HL-60 (cell line): ENCODE results near the gene WDR35.

Source experiments
- DNase-seq, 2 experiments: peaks; one replicate each; pipeline ENCODE4 v3.0.0-alpha.2; 2010 to 2020; ENCODE audit warnings: low read depth in 1 of 2, low spot score in 1 of 2
- H3K27ac ChIP-seq: fragments of 250-450 bp; sonication (Bioruptor Pico); replicated peaks from 2 replicates; pipeline ENCODE4 v1.5.1; 2020; ENCODE audit warnings: mild to moderate bottlenecking, moderate library complexity
- H3K27me3 ChIP-seq: fragments of 250-450 bp; sonication (Bioruptor Pico); 2 replicates; pipeline ENCODE4 v1.5.1; 2021; ENCODE audit warnings: mild to moderate bottlenecking, moderate library complexity; ENCODE audit not compliant: insufficient read depth, poor library complexity, severe bottlenecking
- H3K4me3 ChIP-seq: replicated peaks from 2 replicates; pipeline ENCODE4 v1.5.1; 2011; ENCODE audit warnings: mild to moderate bottlenecking, control low read depth, low read length; ENCODE audit not compliant: insufficient read depth
- GABPA ChIP-seq: IDR thresholded peaks from 2 replicates; pipeline ENCODE4 v1.6.1; 2012; ENCODE audit warnings: low read depth
- POLR2AphosphoS5 ChIP-seq: IDR thresholded peaks from 2 replicates; pipeline ENCODE4 v1.6.1; 2012; ENCODE audit warnings: low read depth
- SPI1 ChIP-seq: IDR thresholded peaks from 2 replicates; pipeline ENCODE4 v1.6.1; 2012; ENCODE audit warnings: low read depth, mild to moderate bottlenecking, borderline replicate concordance
- TF ChIP-seq, protein P1 (sequence below): IDR thresholded peaks from one replicate; pipeline ENCODE4 v1.5.1; 2011; ENCODE audit warnings: low read length, control low read depth, inconsistent platforms; ENCODE audit not compliant: insufficient read depth
- TF ChIP-seq, protein P2 (sequence below): IDR thresholded peaks from 2 replicates; pipeline ENCODE4 v1.6.1; 2012; ENCODE audit warnings: low read depth; ENCODE audit not compliant: insufficient replicate concordance

WDR35 gene

DNA sequence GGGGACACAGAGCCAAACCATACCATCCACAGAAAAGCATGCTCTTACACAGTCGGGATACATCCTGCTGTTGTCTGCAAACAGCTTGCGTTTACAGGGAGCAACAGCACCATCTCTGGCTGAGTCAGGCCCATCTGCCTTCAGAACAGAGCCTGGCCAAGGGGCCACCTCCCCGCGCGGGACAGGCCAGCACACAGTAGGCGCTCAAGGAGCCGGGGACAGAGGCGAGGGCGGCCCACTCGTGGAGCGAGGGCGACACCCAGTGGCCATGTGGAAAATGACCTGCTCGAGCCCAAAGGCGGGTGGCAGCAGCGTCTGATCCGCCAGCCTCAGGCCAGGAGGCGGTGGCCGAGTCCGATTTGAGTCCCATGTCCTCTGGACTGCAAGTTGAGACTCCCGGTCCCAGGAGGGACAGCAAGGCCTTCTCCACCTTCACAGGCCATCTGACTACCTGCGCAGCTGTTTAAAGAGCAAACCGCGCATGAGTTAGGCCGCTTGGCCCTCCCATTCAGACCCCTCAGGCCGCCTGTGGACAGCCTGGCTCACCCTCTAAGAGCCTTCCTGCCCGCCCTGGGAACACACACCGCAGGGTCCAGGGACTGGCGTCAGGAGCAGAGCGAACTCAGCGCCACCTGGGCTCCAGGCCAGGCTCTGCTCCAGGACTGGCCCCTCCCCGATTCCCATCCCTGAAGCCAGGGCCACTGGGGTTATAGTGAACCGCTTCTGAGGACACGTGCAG is 126.4 kb downstream of the WDR35 start:
- H3K27ac ChIP-seq, result no peak overlapping the region
- peaks cover 12% of the 10 kb centered on the region for H3K27me3 ChIP-seq
- TF ChIP-seq, protein P1, sequence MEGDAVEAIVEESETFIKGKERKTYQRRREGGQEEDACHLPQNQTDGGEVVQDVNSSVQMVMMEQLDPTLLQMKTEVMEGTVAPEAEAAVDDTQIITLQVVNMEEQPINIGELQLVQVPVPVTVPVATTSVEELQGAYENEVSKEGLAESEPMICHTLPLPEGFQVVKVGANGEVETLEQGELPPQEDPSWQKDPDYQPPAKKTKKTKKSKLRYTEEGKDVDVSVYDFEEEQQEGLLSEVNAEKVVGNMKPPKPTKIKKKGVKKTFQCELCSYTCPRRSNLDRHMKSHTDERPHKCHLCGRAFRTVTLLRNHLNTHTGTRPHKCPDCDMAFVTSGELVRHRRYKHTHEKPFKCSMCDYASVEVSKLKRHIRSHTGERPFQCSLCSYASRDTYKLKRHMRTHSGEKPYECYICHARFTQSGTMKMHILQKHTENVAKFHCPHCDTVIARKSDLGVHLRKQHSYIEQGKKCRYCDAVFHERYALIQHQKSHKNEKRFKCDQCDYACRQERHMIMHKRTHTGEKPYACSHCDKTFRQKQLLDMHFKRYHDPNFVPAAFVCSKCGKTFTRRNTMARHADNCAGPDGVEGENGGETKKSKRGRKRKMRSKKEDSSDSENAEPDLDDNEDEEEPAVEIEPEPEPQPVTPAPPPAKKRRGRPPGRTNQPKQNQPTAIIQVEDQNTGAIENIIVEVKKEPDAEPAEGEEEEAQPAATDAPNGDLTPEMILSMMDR, result peak; percentile 55
- TF ChIP-seq SPI1, result no peak
- no peak overlapping the region for H3K4me3 ChIP-seq
- peak; percentile 13 to 44 for DNase-seq

DNA sequence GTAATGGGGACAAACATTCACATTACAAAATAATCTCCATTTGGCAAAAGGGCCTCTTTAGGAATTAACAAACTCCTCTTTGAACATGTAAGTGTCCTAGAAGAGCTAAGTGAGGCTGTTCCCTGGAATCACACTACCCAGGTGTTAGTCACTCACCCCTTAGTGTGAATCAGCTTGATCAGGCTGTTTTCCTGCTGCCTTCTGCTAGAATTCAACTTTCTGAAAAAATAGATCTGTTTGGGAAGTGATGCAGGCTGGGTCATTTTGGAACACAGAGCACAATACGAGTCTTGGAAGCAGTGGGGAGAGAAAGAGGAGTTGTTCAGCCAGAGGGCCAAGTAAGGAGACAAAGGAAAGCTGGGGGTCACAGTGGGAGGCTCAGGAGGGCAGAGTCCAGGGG is 128.1 kb downstream of the WDR35 start:
- peaks cover 5% of the 10 kb centered on the region for H3K27me3 ChIP-seq
- H3K27ac ChIP-seq, result no peak overlapping the region
- no peak for DNase-seq
- TF ChIP-seq SPI1 (no peak), GABPA (no peak), POLR2AphosphoS5 (no peak)
- TF ChIP-seq, protein P1, result no peak
- TF ChIP-seq, protein P2, sequence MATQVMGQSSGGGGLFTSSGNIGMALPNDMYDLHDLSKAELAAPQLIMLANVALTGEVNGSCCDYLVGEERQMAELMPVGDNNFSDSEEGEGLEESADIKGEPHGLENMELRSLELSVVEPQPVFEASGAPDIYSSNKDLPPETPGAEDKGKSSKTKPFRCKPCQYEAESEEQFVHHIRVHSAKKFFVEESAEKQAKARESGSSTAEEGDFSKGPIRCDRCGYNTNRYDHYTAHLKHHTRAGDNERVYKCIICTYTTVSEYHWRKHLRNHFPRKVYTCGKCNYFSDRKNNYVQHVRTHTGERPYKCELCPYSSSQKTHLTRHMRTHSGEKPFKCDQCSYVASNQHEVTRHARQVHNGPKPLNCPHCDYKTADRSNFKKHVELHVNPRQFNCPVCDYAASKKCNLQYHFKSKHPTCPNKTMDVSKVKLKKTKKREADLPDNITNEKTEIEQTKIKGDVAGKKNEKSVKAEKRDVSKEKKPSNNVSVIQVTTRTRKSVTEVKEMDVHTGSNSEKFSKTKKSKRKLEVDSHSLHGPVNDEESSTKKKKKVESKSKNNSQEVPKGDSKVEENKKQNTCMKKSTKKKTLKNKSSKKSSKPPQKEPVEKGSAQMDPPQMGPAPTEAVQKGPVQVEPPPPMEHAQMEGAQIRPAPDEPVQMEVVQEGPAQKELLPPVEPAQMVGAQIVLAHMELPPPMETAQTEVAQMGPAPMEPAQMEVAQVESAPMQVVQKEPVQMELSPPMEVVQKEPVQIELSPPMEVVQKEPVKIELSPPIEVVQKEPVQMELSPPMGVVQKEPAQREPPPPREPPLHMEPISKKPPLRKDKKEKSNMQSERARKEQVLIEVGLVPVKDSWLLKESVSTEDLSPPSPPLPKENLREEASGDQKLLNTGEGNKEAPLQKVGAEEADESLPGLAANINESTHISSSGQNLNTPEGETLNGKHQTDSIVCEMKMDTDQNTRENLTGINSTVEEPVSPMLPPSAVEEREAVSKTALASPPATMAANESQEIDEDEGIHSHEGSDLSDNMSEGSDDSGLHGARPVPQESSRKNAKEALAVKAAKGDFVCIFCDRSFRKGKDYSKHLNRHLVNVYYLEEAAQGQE, result no peak
- no peak overlapping the region for H3K4me3 ChIP-seq
